ENCODE data around the gene SDC4. TPM values are rescaled to one million over a fixed set of nuclear protein-coding genes. Genes with fewer than 3 reads are reported as not detected.

Gene SDC4
- polyA plus RNA-seq, 1 of the 3 experiments (the other 2 are of a cell fraction): 131 TPM

GRCh38 chr20:45340236-45340847 is 7.9 kb downstream of the SDC4 start:
- Histone ChIP-seq H3K27ac (ENCODE audit: low read depth in 2 of 2, low read length in 1 of 2) (peak overlapping the region in 1 of 2 experiments; percentile 96; a peak in 1 of 4 replicates), H2AFZ (ENCODE audit: low read depth) (no peak overlapping the region), H3K9ac (no peak overlapping the region), H3K9me2 (no peaks in the 10 kb centered on the region), H3K4me2 (no peak overlapping the region), H3K79me2 (ENCODE audit: insufficient read depth) (peaks cover 82% of the 10 kb centered on the region), H3K9me3 (no peaks in the 10 kb centered on the region), H3K27me3 (ENCODE audit: insufficient read depth) (no peaks in the 10 kb centered on the region), H3K4me1 (ENCODE audit: control insufficient read depth in 1 of 2, insufficient read depth in 2 of 2, low read depth in 1 of 2, low read length in 1 of 2) (peaks cover 65 to 72% of the 10 kb centered on the region in 2 experiments), H3K36me3 (replicated peaks in 1 of 2; ENCODE audit: control insufficient read depth in 1 of 2, insufficient read depth in 2 of 2, low read length in 1 of 2) (peaks cover 7 to 10% of the 10 kb centered on the region in 2 experiments), H3K4me3 (ENCODE audit: low read depth in 2 of 2, low read length in 1 of 2) (no peak overlapping the region), H4K20me1 (ENCODE audit: insufficient read depth) (peaks cover 11% of the 10 kb centered on the region; the same call in 1 of the 2 replicates), H3F3A (replicated peaks; ENCODE audit: insufficient read depth) (peaks cover 34% of the 10 kb centered on the region)
- ChIA-PET CTCF (interaction anchor here (1.7 to 4.3 kb wide), 5 partner anchors 12 to 97 kb away, joined by 4 to 31 read pairs (median 8); partner anchors contain the start of gene SYS1), POLR2A (no interaction called here)
- TF ChIP-seq REST (IDR thresholded peaks at IDR 0.05; ENCODE audit: low read depth, low read length) (no peak), USF1 (IDR thresholded peaks at IDR 0.05; ENCODE audit: borderline replicate concordance, low read depth) (no peak), TCF12 (IDR thresholded peaks at IDR 0.05) (no peak)
- WGBS (ENCODE audit: low lambda C conversion rate): 88% methylated on average over 4 of the region's 5 CpGs
- DNase-seq: no peak

GRCh38 chr20:45339799-45340198 is 8.4 kb downstream of the SDC4 start:
- Histone ChIP-seq H3K79me2 (ENCODE audit: insufficient read depth) (peaks cover 82% of the 10 kb centered on the region), H3K4me2 (no peak overlapping the region), H2AFZ (ENCODE audit: low read depth) (no peak overlapping the region), H3K36me3 (replicated peaks in 1 of 2; ENCODE audit: control insufficient read depth in 1 of 2, insufficient read depth in 2 of 2, low read length in 1 of 2) (peaks cover 7 to 12% of the 10 kb centered on the region in 2 experiments), H3F3A (replicated peaks; ENCODE audit: insufficient read depth) (peaks cover 32% of the 10 kb centered on the region), H3K9me3 (no peaks in the 10 kb centered on the region), H3K4me3 (ENCODE audit: low read depth in 2 of 2, low read length in 1 of 2) (no peak overlapping the region), H3K27ac (ENCODE audit: low read depth in 2 of 2, low read length in 1 of 2) (no peak overlapping the region), H3K4me1 (ENCODE audit: control insufficient read depth in 1 of 2, insufficient read depth in 2 of 2, low read depth in 1 of 2, low read length in 1 of 2) (peaks cover 64 to 66% of the 10 kb centered on the region in 2 experiments), H4K20me1 (ENCODE audit: insufficient read depth) (peaks cover 11% of the 10 kb centered on the region; the same call in 1 of the 2 replicates), H3K9ac (no peak overlapping the region), H3K9me2 (no peaks in the 10 kb centered on the region), H3K27me3 (ENCODE audit: insufficient read depth) (no peaks in the 10 kb centered on the region)
- ChIA-PET POLR2A (no interaction called here), CTCF (interaction anchor here (0.7 to 1.7 kb wide), 3 partner anchors 13 to 20 kb away, joined by 3 to 4 read pairs (median 4); no protein-coding TSS in a partner anchor)
- WGBS (ENCODE audit: low lambda C conversion rate): 93% methylated on average over 2 of the region's 2 CpGs
- DNase-seq: no peak
- TF ChIP-seq GATA2 (CRISPR knock-in tag; IDR thresholded peaks at IDR 0.05) (no peak), MEF2A (IDR thresholded peaks at IDR 0.05; ENCODE audit: borderline replicate concordance, low read depth) (no peak), FOSL2 (IDR thresholded peaks at IDR 0.05; ENCODE audit: borderline replicate concordance, low read depth) (no peak), RFX5 (IDR thresholded peaks at IDR 0.05; ENCODE audit: low read length) (no peak), RCOR1 (IDR thresholded peaks at IDR 0.05; ENCODE audit: low read length) (no peak), FOXM1 (IDR thresholded peaks at IDR 0.05; ENCODE audit: low read depth) (no peak), IRF3 (IDR thresholded peaks at IDR 0.05; ENCODE audit: low read depth, low read length) (no peak), PBX3 (IDR thresholded peaks at IDR 0.05) (no peak), REST (IDR thresholded peaks at IDR 0.05; ENCODE audit: low read depth, low read length) (no peak), GABPA (IDR thresholded peaks at IDR 0.05; ENCODE audit: low read depth) (no peak), CHD2 (IDR thresholded peaks at IDR 0.05; ENCODE audit: low read length, partially characterized antibody) (no peak)
